Measurements from ENCODE around the gene FXN.
"Not testable (repeated sequence)": the region's sequence is repeated elsewhere in the genome, so short reads cannot be mapped to it uniquely, and the experiment has no call there.

FXN gene

DNA sequence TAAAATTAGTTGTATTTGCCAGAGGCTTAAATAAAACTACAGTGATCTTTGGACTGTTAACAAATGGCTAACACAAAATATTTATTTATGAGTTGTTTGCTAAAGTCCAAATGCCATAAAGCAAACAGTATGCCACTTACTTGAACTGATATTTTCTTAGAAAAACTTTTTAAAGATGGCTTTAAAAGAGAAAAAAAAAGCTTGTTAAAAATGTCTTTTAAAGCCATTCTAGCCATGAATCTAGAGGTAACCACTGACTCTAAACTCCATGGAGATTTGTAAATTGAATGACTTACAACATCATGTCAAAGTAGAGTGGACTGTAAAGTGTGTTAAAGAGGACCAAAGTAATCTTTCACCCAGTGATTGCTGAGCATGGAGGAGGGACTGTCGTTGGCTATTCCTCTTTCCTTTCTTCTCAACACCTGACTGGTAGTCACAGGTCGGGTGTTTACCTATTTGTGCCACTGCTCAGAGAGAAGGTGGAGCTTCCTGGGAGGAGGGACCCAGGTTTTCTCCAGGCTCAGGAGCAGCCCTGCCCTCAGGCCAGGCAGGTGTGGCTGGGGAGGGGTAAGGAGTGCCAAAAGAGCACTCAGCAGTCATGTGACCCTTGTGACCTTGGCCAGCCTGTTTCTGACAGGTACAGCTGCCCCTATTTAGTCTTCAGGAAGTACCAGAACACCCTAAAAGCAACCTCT, 69.4 kb downstream of the FXN start:
- DNase-seq (ENCODE audit: low read depth), result no peak

DNA sequence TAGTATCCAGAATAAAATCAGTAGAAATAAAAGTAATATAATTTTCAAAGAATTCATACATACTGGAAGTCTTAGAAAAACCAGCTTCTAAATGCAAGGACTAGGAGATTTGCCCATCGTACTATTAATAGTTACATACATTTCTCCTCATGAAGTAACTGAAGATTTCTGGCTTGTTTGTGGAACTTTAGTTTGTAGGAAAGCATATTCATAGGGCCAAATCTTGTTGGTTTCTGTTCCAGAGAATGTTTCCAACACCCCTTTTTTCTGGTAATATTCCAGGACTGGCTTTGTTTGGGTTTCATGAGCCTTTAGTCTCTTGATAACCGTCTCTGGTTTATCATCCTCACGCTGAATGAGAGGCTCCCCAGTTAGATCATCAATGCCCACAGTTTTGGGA, 72.2 kb downstream of the FXN start:
- no peak for DNase-seq (ENCODE audit: low read depth)

DNA sequence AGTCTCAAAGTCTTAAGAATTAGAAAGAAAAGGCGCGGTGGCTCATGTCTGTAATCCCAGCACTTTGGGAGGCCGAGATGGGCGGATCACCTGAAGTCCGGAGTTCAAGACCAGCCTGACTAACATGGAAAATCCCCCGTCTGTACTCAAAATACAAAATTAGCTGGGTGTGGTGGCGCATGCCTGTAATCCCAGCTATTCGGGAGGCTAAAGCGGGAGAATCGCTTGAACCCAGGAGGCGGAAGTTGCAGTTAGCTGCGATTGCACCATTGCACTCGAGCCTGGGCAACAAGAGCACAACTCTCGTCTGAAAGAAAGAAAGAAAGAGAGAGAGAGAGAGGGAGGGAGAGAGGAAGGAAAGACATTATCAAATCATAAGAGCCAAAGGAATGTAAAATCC, 73.2 kb downstream of the FXN start:
- DNase-seq (ENCODE audit: low read depth), result not testable (repeated sequence)

DNA sequence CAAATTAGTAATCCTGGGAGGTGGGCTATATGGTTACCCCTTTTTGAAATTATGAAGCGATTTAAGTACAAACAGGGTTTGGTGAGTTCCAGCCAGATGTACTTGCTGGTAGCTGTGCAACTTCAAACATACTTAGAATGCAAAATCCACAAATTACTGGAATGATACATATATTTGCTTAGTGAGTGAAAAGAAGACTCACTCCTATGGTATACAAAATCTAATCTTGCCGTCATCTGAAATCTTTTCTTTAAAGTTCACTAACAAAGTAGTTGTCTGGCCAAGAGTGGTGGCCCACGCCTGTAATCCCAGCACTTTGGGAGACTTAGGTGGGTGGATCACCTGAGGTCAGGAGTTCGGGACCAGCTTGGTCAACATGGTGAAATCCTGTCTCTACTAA, 73.6 kb downstream of the FXN start:
- no peak for DNase-seq (ENCODE audit: low read depth)

DNA sequence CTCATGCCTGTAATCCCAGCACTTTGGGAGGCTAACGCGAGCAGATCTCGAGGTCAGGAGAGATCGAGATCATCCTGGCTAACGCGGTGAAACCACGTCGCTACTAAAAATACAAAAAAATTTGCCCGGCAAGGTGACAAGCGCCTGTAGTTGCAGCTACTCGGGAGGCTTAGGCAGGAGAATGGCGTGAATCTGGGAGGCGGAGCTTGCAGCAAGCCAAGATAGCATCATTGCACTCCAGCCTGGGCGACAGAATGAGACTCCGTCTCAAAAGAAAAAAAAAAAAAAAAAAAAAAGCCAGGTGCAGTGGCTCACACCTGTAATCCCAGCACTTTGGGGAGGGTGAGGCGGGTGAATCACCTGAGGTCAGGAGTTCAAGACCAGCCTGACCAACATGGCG, 77.1 kb downstream of the FXN start:
- not testable (repeated sequence) for DNase-seq (ENCODE audit: low read depth)

DNA sequence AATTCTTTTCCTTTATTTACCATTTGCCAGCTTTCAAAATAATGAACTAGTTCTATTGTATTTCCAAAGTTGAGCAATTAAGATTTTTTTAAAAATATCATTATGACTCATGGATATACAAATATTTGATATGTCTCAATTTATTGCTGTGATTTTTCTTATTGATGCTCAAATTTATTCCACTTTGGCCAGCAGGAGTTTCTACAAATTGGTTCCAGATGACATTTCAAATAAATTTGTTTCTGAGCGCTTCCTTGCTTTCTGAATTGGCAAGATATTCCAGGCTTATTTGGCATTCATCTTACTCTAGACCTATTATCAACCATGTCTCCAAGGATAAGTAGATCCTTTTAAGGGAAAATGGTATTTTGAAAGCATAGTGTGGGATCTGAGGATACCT, 80.1 kb downstream of the FXN start:
- DNase-seq (ENCODE audit: low read depth), result no peak

DNA sequence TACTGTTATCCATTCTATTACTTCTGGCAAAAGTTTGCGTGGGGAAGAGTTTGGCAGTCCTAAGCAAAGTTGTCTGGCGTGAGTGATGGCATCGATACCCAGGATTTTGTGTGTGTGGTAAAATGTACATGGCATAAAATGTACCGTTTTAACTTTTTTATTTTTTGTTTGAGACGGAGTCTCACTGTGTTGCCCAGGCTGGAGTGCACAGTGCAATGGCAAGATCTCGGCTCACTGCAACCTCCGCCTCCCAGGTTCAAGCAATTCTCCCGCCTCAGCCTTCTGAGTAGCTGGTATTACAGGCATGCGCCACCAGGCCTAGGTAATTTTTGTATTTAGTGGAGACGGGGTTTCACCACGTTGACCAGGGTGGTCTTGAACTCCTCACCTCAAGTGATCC, 83.1 kb downstream of the FXN start:
- DNase-seq (ENCODE audit: low read depth), result no peak

DNA sequence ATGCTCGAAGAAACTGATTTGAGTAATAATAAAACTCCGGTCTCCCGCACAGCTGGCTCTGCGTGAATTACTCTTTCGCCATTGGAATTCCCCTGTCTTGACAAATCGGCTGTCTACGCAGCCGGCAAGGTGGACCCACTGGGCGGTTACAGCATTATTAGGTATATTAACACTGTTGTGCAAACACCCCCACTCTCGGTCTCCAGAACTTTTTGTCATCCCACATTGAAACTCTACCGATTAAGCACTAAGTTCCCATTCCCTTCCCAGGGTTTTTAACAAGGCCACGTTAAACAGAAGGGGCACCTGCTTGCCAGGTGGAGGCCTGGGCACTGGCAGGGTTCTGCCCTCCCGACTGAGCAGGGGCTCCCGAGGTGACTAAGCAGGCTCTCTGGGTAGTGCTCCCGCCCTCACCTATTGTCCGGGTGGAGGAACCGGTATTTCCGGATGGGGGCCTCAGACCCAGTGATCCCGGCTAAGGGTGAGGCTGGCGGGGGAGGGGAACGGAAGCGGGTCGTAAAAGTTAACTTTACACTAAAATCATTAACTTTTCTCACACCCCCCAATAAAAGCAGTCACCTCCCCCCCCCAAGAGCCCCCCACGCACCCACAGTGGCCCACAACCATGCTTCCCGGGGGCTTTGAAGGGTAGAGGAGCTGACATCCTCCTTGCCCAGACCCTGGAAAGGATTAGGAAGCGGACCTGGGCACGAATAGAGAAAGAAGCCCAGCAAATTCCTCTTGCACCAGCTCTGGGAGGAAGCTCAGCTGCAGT, 85.0 kb downstream of the FXN start:
- DNase-seq (ENCODE audit: low read depth), result no peak

DNA sequence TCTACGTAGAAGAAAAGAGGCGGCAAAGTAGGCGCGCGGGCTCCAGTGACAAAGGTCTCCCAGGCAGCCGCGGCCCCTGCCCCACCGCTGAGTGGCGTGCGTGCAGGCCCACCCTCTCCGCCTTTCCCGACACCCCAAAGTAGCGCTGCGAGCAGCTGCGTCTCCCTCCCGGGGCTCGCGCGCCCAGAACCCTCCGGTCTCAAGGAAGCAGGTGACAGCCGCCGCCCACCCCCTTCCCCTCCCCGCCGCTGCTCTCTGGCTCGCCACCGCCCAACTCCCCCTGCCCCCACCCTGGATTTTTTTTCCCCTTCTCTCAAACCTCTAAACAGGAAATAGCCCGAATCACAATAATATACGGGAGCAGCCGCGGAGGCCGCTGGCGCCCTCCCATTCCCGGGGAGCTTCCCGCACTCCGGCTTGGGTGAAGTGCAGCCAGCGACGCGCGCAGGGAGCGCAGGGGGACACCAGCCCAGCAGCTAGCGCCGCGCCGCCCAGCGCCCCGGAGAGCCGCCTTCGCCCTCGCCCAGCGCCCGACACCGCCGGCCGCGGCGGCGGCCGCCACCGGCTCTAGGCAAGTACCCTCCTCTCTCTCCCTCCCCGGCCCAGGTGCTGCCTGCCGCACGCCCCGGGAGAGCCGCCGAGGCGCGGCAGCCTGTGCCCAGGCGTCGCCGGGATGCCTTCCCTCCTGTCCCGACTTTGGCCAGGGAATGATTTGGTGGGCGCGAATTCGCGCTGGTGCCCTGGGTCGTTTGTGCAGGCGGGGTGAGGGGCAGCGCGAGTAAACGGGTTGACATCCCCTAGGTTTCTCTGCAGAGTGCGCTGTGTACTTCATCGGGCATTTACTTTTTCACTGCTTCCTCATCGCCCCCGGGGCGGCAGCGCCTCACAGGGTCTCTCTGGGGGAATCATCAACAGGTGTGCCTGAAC, 85.9 kb downstream of the FXN start:
- DNase-seq (ENCODE audit: low read depth), result no peak

DNA sequence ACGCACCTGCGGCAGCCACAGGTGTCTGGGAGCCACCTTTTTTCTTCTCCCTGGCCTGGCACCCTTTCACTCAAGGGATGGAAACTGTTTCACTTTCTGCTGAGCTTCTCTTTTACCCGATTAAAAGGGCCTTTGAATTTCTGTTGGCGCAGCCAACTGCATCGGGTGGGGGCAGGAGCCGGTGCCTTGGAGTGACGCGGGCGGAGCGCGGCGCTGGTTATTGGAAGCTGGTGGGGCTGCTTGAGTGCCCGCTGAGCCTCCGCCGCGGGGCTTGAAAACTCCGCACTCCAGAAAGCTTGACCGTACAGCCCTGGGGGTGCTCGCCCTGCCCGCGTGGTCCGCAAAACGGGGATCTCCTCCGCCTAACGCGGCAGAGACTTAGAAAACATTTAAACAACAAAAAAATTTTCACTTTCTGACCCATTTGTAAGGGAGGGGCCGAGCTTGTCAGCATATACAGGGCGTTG, 86.6 kb downstream of the FXN start:
- DNase-seq (ENCODE audit: low read depth), result peak; percentile 18

DNA sequence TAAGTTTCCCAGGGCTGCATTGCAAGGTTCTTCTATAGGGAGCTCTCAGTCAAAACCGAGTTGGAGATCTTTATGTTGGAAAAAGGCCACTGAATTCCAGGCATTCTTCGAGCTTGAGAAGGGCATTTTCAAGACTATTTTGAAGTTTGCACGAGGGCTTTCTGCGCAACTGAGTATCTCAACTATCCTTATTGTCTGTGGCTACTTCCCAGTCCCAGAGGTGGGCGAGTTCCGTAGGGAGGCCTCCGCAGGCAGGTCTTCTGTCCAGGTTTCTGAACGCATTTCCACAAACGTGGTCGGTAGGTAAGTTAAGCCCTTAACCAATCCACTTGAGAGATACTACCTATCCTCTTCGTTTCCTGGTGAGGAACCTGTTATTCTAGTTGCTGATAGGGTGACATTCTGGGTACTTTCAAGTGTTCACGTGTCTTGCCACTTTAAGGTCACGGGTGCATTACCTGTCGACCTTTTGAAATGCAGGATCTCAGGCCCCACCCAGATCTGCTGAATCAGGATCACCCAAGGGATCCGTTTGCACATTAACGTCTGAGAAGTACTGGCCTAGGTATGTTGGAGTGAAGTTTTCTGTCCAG, 87.1 kb downstream of the FXN start:
- no peak for DNase-seq (ENCODE audit: low read depth)

DNA sequence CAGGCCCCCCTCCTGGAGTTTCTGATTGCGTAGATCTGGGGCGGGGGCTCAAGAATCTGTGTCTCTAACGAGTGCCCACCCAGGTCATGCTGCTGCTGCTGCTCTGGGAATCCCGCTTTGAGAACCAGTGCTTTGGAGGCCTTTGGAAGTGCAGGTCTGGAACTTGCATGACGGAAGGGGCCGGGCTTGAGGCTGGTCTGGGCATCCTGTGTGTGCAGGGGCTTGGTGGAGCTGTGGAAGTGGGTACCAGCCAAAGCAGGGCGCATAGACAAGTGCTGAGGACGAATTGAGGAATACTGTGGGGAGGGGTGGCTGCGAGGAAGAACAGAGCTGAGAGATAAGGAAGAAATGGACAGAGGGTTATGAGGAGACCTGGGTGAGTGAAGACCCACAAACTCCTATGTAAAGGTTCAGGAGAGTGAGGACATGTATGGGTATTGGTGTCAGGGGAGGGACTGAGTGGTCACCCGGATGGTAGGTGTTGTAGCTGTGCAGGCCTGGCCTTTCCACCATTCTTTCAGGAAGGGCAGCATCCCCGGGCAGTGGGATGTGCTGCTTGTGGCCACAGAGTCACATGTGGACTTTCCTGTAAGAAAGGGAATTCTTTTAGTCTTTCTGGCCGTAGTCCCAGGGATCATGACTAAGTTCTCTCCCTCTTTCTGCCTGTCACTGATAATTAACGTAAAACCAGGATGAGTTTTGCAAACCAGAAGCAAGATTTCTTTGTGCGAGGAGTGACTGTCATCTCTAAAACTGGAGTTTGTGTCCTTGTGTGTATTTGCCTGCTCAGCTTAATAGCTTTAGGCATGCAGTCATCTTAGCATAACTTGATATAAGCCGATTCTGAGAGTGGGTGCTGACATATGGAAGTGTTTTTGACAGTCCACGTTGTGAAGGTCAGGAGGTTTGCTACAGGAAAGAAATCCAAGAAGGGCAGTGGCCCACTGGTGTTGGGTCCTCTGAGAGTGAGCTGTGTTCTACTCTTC, 95.2 kb downstream of the FXN start:
- DNase-seq (ENCODE audit: low read depth), result no peak

DNA sequence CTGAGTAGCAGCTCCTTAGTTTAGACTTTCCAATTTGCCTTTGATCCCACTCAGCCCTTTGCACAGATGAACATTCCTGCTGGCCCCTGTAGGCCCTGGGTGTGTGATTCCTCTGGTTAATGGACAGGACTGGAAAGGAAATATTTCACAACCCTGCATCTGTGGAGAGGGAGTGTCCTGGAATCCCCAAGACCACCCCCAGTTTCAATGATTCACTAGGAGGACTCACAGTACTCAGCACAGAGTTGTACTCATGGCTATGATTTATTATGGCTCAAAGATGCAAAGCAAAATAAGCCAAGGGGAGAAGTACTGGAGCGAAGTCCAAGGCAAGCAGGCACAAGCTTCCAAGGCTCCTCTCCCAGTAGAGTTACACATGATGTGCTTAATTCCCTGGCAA, 96.1 kb downstream of the FXN start:
- DNase-seq (ENCODE audit: low read depth), result no peak

DNA sequence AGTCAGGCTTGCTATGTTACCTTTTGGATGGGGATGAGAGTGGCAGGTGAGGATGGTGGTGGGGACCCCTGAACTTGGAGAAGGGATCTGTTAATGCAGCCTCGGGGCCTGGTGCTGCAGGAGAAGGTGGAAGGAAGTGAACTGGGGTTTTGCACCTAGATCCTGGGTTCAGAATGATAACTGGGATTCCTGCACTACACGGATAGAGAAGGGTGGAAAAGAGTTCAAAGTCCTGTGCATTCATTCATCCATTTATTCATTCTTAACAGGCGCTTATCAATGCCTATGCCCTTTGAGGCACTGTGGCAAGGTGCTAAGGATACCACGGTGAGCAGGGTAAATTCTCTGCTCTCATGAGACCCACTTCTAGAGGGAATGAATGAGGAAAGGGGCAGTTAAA, 96.8 kb downstream of the FXN start:
- DNase-seq (ENCODE audit: low read depth), result no peak

DNA sequence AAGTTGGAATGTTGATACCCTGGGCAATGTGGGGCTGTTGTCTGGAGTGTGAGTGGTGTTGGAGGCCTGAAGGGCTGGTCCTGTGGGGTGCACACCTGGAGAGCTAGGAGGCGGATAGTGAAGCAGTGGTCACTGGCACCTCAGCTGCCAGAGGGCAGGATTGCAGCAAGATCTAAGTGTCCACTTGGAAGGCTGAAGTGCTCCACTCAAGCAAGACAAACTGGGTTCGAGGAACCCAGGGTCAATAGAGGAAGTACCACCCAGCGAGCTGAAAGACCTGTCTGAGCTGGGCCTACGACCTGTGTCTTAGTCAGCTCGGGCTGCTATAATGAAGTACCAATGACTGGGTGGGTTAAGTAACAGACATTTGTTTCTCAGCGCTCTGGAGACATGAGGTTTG, 98.9 kb downstream of the FXN start:
- DNase-seq (ENCODE audit: low read depth), result no peak

DNA sequence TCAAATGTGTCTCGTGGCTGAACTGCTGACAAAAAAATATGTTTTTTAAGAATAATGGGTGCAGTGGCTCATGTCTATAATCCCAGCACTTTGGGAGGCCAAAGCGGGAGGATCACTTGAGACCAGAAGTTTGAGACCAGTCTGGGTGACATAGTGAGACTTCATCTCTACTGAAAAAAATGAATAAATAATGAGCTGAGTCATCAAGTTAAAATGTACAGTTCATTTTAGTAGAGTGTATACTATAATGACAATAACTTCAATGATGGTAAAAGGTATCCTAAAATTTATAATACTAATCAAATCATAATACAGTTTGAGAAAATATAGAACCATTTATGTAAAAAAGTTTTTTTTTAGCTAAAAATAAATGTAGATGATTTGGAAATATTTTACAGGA, 100.6 kb downstream of the FXN start:
- DNase-seq (ENCODE audit: low read depth), result no peak

DNA sequence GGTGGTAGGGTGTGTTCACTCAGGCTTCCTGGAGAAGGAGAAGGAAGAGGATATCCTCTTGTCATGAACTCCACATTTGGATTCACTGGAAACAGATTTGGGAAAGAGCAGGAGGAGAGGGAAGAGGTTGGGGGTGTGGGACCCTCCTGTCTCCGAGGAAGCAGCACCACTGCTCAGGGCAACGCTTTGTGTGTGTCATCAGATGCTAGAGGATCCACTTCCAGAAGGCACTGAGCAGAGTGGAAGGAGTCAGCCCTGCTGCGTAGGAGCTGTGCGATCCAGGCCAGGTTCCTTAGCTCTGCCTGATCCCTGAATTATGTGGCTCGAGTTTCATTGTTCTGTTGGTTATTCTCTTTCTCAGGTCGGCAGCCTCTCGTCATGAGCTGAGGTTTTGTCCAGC, 101.2 kb downstream of the FXN start:
- no peak for DNase-seq (ENCODE audit: low read depth)

DNA sequence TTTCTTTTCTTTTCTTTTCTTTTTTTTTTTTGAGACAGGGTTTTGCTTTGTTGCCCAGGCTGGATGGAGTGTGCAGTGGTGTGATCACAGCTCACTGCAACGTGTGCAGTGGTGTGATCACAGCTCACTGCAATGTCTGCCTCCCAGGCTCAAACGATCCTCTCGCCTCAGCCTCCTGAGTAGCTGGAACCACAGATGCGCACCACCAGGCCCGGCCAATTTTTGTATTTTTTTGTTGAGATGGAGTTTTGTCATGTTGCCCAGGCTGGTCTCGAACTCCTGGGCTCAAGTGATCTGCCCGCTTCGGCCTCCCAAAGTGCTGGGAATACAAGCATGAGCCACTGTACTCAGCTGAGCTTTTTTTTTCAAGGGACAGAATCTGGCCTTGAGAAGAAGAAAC, 101.8 kb downstream of the FXN start:
- no peak for DNase-seq (ENCODE audit: low read depth)

DNA sequence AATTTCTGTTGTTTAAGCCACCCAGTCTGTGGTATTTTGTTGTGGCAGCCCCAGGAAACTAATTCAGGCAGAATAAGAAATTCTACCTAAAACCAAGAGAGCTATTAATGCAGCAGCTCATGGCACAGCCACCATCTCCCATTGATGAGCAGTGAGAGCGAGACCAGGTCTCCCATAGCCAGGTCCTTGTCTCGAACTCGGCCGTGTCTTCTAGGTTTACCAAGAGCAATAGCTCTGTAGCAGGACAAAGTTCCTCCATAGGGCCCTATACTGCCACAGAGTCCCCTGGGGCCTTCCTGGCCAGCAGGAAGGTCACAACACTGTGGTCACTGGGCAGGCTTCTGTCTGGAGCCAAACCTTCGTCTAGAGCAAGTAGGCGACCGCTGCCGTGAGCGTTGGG, 104.0 kb downstream of the FXN start:
- no peak for DNase-seq (ENCODE audit: low read depth)

DNA sequence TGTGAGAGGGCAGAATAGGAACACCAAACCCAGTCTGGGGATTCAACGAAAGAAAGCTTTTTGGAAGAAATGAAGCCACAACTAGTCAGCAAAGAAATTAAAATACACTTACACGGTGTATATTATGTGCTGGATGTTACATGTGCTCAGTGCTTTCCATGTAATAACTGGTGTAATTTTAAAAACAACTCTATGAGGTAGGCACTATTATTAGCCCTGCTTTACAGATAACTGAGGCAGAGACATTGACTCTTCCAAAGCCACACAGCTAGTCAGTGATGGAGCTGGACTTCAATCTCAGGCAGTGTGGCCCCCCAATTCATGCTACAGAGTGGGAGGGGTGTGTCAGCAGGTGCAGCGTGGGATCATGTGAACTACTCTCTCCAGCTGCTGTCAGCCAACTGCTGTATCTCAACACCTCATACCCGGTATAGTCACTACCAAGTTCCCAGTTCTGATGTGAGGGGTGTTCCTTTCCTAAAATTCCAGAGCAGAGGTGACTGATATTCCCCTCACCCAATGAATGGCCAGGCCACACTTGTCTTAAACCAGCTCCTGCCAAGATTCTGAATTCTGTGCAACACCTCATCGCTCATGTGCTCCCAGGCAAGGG, 104.7 kb downstream of the FXN start:
- no peak for DNase-seq (ENCODE audit: low read depth)

DNA sequence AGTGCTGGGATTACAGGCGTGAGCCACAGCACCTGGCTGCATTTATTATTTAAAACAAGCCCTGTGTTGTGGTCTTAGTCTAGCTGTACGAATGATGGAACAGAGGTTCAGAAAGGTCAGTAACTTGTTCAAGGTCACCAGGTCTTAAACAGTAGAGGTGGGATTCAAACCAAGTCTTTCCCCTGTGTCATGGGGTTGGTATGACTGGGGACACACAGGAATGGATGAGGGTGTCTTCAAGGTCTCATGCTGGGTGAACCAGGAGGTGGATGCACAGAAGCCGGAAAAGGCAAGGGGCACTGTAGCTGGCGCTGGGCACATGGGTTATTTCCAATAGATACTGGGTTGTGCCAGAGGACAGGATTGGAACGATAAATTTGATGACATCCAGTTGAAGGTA, 106.3 kb downstream of the FXN start:
- DNase-seq (ENCODE audit: low read depth), result no peak
